GM12864 (cell line): ENCODE measurements around the gene PSMD1.

Source experiments
- DNase-seq: peaks from one replicate; pipeline ENCODE4 v3.0.0-alpha.2; 2011; ENCODE audit warnings: low read depth
- H3K4me3 ChIP-seq: 2 replicates; pipeline ENCODE4 v1.5.1; 2011; ENCODE audit warnings: mild to moderate bottlenecking, low read depth, low read length, control low read depth
- CTCF ChIP-seq: IDR thresholded peaks from 2 replicates; pipeline ENCODE4 v1.5.1; 2011; ENCODE audit warnings: low read depth, mild to moderate bottlenecking, moderate library complexity, low read length, control low read depth, inconsistent platforms; ENCODE audit errors: missing control alignments

The PSMD1 gene

GRCh38 chr2:231185050-231185725, 128.5 kb downstream of the PSMD1 start:
- TF ChIP-seq CTCF = no peak
- no peak for DNase-seq
- no peak overlapping the region for H3K4me3 ChIP-seq

GRCh38 chr2:231185886-231186285, 129.2 kb downstream of the PSMD1 start:
- TF ChIP-seq CTCF = no peak
- DNase-seq = no peak
- no peak overlapping the region for H3K4me3 ChIP-seq

DNA sequence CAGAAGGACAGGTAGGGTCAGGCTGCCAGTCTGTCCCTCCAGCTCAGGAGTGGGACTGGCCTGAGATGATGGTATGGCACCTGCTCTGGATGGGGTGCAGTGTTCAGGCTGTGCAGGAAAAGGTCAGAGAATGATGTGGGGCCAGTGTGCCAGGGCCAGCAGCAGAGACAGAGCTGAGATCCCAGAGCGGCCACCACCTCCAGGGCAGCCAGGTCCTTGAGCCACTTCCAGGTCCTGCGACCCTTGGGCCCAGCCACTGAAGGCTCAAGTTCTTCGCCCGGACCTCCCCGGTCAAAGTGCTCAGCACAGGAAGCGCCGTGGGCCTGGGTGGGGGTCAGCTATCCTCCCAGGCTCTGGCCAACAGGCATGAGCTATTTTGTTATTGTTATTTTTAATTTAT, 129.7 kb downstream of the PSMD1 start:
- DNase-seq = no peak
- no peak for TF ChIP-seq CTCF
- no peak overlapping the region for H3K4me3 ChIP-seq

- DNase-seq = no peak
- no peak for TF ChIP-seq CTCF
- no peak overlapping the region for H3K4me3 ChIP-seq
These were observed 131.3 kb downstream of the PSMD1 start for GRCh38 chr2:231187736-231188505.

DNA sequence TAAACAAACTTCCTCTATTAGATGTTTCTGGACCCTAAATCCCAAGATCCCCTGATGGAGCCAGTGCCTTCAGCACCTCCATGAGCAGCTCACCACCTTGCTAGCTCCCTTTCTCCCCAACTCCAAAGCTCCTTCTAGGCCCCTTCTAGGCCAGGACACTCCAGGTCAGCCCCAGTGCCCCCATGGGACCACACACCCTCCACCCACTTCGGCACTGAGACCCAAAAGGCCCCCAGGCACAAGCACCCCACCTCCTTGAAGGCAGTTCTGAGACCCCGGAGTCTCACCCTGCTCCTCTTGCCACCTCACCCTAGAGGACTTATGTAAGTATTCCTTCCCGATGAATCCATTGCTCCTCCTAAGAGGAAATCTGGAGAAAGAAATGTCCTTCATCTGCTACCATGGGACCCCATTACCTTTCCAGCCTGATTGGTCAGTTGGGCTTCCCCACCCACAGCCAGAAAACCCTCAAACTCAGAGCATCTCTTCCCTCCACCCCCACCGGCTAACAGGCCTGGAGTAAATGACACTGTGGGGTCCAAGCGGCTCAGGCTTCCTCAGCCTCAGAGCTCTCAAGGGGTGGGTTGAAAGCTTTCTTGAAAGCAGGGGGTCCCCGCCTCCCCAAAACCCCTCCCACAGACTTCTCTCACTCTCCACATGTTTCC, 132.0 kb downstream of the PSMD1 start:
- no peak for TF ChIP-seq CTCF
- DNase-seq = no peak
- no peak overlapping the region for H3K4me3 ChIP-seq

GRCh38 chr2:231189171-231189530, 132.5 kb downstream of the PSMD1 start:
- no peak for TF ChIP-seq CTCF

More at GRCh38 chr2:231189171-231189530, 132.5 kb downstream of the PSMD1 start:
- H3K4me3 ChIP-seq = no peak overlapping the region
- no peak for DNase-seq
